Mucosa of gallbladder (tissue), 1 donor: ENCODE measurements around the gene PACS1. TPM values are rescaled to one million over a fixed set of nuclear protein-coding genes. Genes with fewer than 3 reads are reported as not detected.

ENCODE experiments used
- DNase-seq: peaks from one replicate; pipeline ENCODE4 v3.0.0-alpha.2; 2020; ENCODE audit warnings: low spot score
- total RNA-seq: library from RNA; stranded (reverse); gene quantifications from one replicate; pipeline ENCODE4 v1.2.1, GENCODE V29; 2021
- donor health status: DM: no; HTN: no; CAD: no.

Gene PACS1
- total RNA-seq, 1 donor from 2014 or later: 68.0 TPM

- DNase-seq: no peak
Measured at GRCh38 chr11:66142370-66143263, 72.5 kb downstream of the PACS1 start.

- DNase-seq: no peak
Measured at GRCh38 chr11:66143264-66143566, 73.1 kb downstream of the PACS1 start.

GRCh38 chr11:66143996-66144678 lies 74.1 kb downstream of the PACS1 start:
- no peak for DNase-seq

GRCh38 chr11:66146074-66146473 lies 76.0 kb downstream of the PACS1 start:
- DNase-seq: no peak

GRCh38 chr11:66146940-66147339 lies 76.9 kb downstream of the PACS1 start:
- no peak for DNase-seq

GRCh38 chr11:66150140-66150539 lies 80.1 kb downstream of the PACS1 start:
- no peak for DNase-seq

GRCh38 chr11:66150725-66151124 lies 80.7 kb downstream of the PACS1 start:
- DNase-seq: no peak

- DNase-seq: no peak
Measured at GRCh38 chr11:66151273-66151672, 81.2 kb downstream of the PACS1 start.

- DNase-seq: no peak
Measured at GRCh38 chr11:66154109-66154508, 84.0 kb downstream of the PACS1 start.

- DNase-seq: no peak
Measured at GRCh38 chr11:66155387-66156073, 85.5 kb downstream of the PACS1 start.

- no peak for DNase-seq
Measured at GRCh38 chr11:66157182-66157864, 87.3 kb downstream of the PACS1 start.

- no peak for DNase-seq
Measured at GRCh38 chr11:66158156-66158555, 88.1 kb downstream of the PACS1 start.

- no peak for DNase-seq
Measured at GRCh38 chr11:66159324-66159984, 89.4 kb downstream of the PACS1 start.

- no peak for DNase-seq
Measured at GRCh38 chr11:66160709-66161108, 90.6 kb downstream of the PACS1 start.

- no peak for DNase-seq
Measured at GRCh38 chr11:66168289-66168688, 98.2 kb downstream of the PACS1 start.

GRCh38 chr11:66172146-66172545 lies 102.1 kb downstream of the PACS1 start:
- no peak for DNase-seq

- no peak for DNase-seq
Measured at GRCh38 chr11:66176650-66177049, 106.6 kb downstream of the PACS1 start.

GRCh38 chr11:66178183-66178582 lies 108.1 kb downstream of the PACS1 start:
- no peak for DNase-seq

- no peak for DNase-seq
Measured at GRCh38 chr11:66178871-66179270, 108.8 kb downstream of the PACS1 start.

- DNase-seq: no peak
Measured at GRCh38 chr11:66181632-66182315, 111.7 kb downstream of the PACS1 start.

- DNase-seq: no peak
Measured at GRCh38 chr11:66183494-66184048, 113.5 kb downstream of the PACS1 start.
